HG02938 (cell line): ENCODE data around the gene FCRL6.
A peak's percentile ranks its signal among the peaks of the same experiment; 100 is the strongest.

Experiments used
- ATAC-seq: cut with Tn5 transposase; IDR thresholded peaks from one replicate; pipeline ENCODE4 v1.9.1; 2021; ENCODE audit warnings: mild to moderate bottlenecking, moderate library complexity; ENCODE audit not compliant: unreplicated experiment

Gene FCRL6

GRCh38 chr1:159798893-159799292, 3.3 kb upstream of the FCRL6 start:
- ATAC-seq = no peak

GRCh38 chr1:159799446-159799985, 2.6 kb upstream of the FCRL6 start:
- no peak for ATAC-seq

- ATAC-seq = no peak
Observed at GRCh38 chr1:159800177-159800930, 1.8 kb upstream of the FCRL6 start.

- ATAC-seq = no peak
Observed at GRCh38 chr1:159803956-159804689, 2.0 kb downstream of the FCRL6 start.

- ATAC-seq = no peak
Observed at GRCh38 chr1:159804924-159805323, 2.8 kb downstream of the FCRL6 start.

- no peak for ATAC-seq
Observed at GRCh38 chr1:159815926-159816325, 13.8 kb downstream of the FCRL6 start.

- ATAC-seq = no peak
Observed at GRCh38 chr1:159817276-159818041, 15.3 kb downstream of the FCRL6 start.

GRCh38 chr1:159821171-159821867, 19.2 kb downstream of the FCRL6 start:
- no peak for ATAC-seq

- no peak for ATAC-seq
Observed at GRCh38 chr1:159823406-159823805, 21.2 kb downstream of the FCRL6 start.

GRCh38 chr1:159825564-159825963, 23.4 kb downstream of the FCRL6 start:
- ATAC-seq = no peak

GRCh38 chr1:159826441-159827101, 24.4 kb downstream of the FCRL6 start, which contains the start of gene SLAMF8:
TSS of gene SLAMF8 (plus strand) at chr1:159826873. CDS start at chr1:159826899, 26 bp downstream.
- ATAC-seq = no peak

GRCh38 chr1:159827102-159827490, 24.9 kb downstream of the FCRL6 start:
- ATAC-seq = no peak

- no peak for ATAC-seq
Observed at GRCh38 chr1:159827549-159827948, 25.4 kb downstream of the FCRL6 start.

GRCh38 chr1:159828176-159828575, 26.0 kb downstream of the FCRL6 start:
- ATAC-seq = no peak

- ATAC-seq = no peak
Observed at GRCh38 chr1:159828581-159829272, 26.6 kb downstream of the FCRL6 start.

- peak; percentile 58 for ATAC-seq
Observed at GRCh38 chr1:159829273-159829634, 27.1 kb downstream of the FCRL6 start.

GRCh38 chr1:159829822-159830465, 27.8 kb downstream of the FCRL6 start:
- ATAC-seq = no peak

GRCh38 chr1:159830722-159831121, 28.6 kb downstream of the FCRL6 start:
- no peak for ATAC-seq
